ENCODE data around the gene STYX. TPM values are rescaled to one million over a fixed set of nuclear protein-coding genes. Genes with fewer than 3 reads are reported as not detected.
A peak's percentile ranks its signal among the peaks of the same experiment; 100 is the strongest.

The STYX gene
- total RNA-seq, 1 experiment from 2014 or later = 16.3 TPM

- Mint-ChIP-seq H3K36me3 (ENCODE audit: insufficient read depth, unreplicated experiment) (no peaks in the 10 kb centered on the region), H3K27me3 (ENCODE audit: insufficient read depth, unreplicated experiment) (no peaks in the 10 kb centered on the region), H3K27ac (ENCODE audit: low read depth, unreplicated experiment) (peak overlapping the region; percentile 58), H3K4me1 (ENCODE audit: insufficient read depth, unreplicated experiment) (peaks cover 18% of the 10 kb centered on the region), H3K4me3 (ENCODE audit: unreplicated experiment) (peak overlapping the region; percentile 8), H3K9me3 (ENCODE audit: unreplicated experiment) (peaks cover 8% of the 10 kb centered on the region)
- intact Hi-C loops (cut with micrococcal nuclease) = no loop called here
- peak; percentile 34 for DNase-seq (ENCODE audit: unreplicated experiment)
- TF ChIP-seq CTCF (IDR thresholded peaks at IDR 0.05; ENCODE audit: unreplicated experiment) = no peak
- CTCF ChIA-PET = interaction anchor here (0.6 to 1.4 kb wide), 3 partner anchors 72 to 159 kb away, joined by 3 to 4 read pairs (median 3); no protein-coding TSS in a partner anchor
- BruUV-seq (replicated peaks) = no TSS peak
- POLR2A ChIA-PET = interaction anchor here (0.7 to 1.1 kb wide), 2 partner anchors 12 to 124 kb away, joined by 3 read pairs; no protein-coding TSS in a partner anchor
These were observed 72.6 kb downstream of the STYX start for GRCh38 chr14:52802597-52802996.

GRCh38 chr14:52806115-52806514, 76.1 kb downstream of the STYX start:
- intact Hi-C loops (cut with micrococcal nuclease) = no loop called here
- TF ChIP-seq CTCF (IDR thresholded peaks at IDR 0.05; ENCODE audit: unreplicated experiment) = no peak
- CTCF ChIA-PET = no interaction called here
- Mint-ChIP-seq H3K4me3 (ENCODE audit: unreplicated experiment) (no peak overlapping the region), H3K36me3 (ENCODE audit: insufficient read depth, unreplicated experiment) (no peaks in the 10 kb centered on the region), H3K4me1 (ENCODE audit: insufficient read depth, unreplicated experiment) (peaks cover 18% of the 10 kb centered on the region), H3K27me3 (ENCODE audit: insufficient read depth, unreplicated experiment) (no peaks in the 10 kb centered on the region), H3K9me3 (ENCODE audit: unreplicated experiment) (no peaks in the 10 kb centered on the region), H3K27ac (ENCODE audit: low read depth, unreplicated experiment) (no peak overlapping the region)
- POLR2A ChIA-PET = interaction anchor here (0.7 kb wide), 2 partner anchors 15 to 1476 kb away, joined by 3 read pairs; no protein-coding TSS in a partner anchor
- no TSS peak for BruUV-seq (replicated peaks)
- DNase-seq (ENCODE audit: unreplicated experiment) = no peak

GRCh38 chr14:52808101-52808500, 78.1 kb downstream of the STYX start:
- Mint-ChIP-seq H3K27ac (ENCODE audit: low read depth, unreplicated experiment) (no peak overlapping the region), H3K9me3 (ENCODE audit: unreplicated experiment) (no peaks in the 10 kb centered on the region), H3K27me3 (ENCODE audit: insufficient read depth, unreplicated experiment) (no peaks in the 10 kb centered on the region), H3K36me3 (ENCODE audit: insufficient read depth, unreplicated experiment) (no peaks in the 10 kb centered on the region), H3K4me3 (ENCODE audit: unreplicated experiment) (no peak overlapping the region), H3K4me1 (ENCODE audit: insufficient read depth, unreplicated experiment) (no peaks in the 10 kb centered on the region)
- intact Hi-C loops (cut with micrococcal nuclease) = no loop called here
- no peak for TF ChIP-seq CTCF (IDR thresholded peaks at IDR 0.05; ENCODE audit: unreplicated experiment)
- BruUV-seq (replicated peaks) = no TSS peak
- DNase-seq (ENCODE audit: unreplicated experiment) = no peak
- POLR2A ChIA-PET = interaction anchor here (0.9 kb wide), 1 partner anchor 104 kb away, joined by 3 read pairs; no protein-coding TSS in a partner anchor
- CTCF ChIA-PET = interaction anchor here (0.9 kb wide), 1 partner anchor 15 kb away, joined by 3 read pairs; no protein-coding TSS in a partner anchor

- ChIA-PET CTCF (interaction anchor here (0.6 to 10.8 kb wide), 3 partner anchors 9 to 139 kb away, joined by 3 to 135 read pairs (median 7); no protein-coding TSS in a partner anchor), POLR2A (interaction anchor here (1.1 kb wide), 1 partner anchor 31 kb away, joined by 3 read pairs; no protein-coding TSS in a partner anchor)
- no peaks in the 10 kb centered on the region for H3K27me3 Mint-ChIP-seq (ENCODE audit: insufficient read depth, unreplicated experiment)
- no peak for TF ChIP-seq CTCF (IDR thresholded peaks at IDR 0.05; ENCODE audit: unreplicated experiment)
- no peaks in the 10 kb centered on the region for H3K36me3 Mint-ChIP-seq (ENCODE audit: insufficient read depth, unreplicated experiment)
- BruUV-seq (replicated peaks) = no TSS peak
- H3K27ac Mint-ChIP-seq (ENCODE audit: low read depth, unreplicated experiment) = no peak overlapping the region
- DNase-seq (ENCODE audit: unreplicated experiment) = peak; percentile 24
- H3K4me1 Mint-ChIP-seq (ENCODE audit: insufficient read depth, unreplicated experiment) = no peaks in the 10 kb centered on the region
- H3K4me3 Mint-ChIP-seq (ENCODE audit: unreplicated experiment) = no peak overlapping the region
- intact Hi-C loops (cut with micrococcal nuclease) = no loop called here
- H3K9me3 Mint-ChIP-seq (ENCODE audit: unreplicated experiment) = no peaks in the 10 kb centered on the region
These were observed 91.9 kb downstream of the STYX start for GRCh38 chr14:52821805-52822250.
